HT1080 (cell line): ENCODE data around the gene ST6GALNAC4. TPM values are rescaled to one million over a fixed set of nuclear protein-coding genes. Genes with fewer than 3 reads are reported as not detected.

ENCODE experiments used
- DNase-seq: peaks from one replicate; pipeline ENCODE4 v3.0.0-alpha.2; 2015; ENCODE audit warnings: low read depth
- total RNA-seq: library from RNA; depleted of rRNA; stranded (reverse); fragments of >200 nt; shearing (Covaris generic); gene quantifications from 2 replicates; pipeline ENCODE4 v1.2.3, GENCODE V29; 2014

ST6GALNAC4 gene
- total RNA-seq, 1 experiment from 2014 or later: 43.4 TPM

DNA sequence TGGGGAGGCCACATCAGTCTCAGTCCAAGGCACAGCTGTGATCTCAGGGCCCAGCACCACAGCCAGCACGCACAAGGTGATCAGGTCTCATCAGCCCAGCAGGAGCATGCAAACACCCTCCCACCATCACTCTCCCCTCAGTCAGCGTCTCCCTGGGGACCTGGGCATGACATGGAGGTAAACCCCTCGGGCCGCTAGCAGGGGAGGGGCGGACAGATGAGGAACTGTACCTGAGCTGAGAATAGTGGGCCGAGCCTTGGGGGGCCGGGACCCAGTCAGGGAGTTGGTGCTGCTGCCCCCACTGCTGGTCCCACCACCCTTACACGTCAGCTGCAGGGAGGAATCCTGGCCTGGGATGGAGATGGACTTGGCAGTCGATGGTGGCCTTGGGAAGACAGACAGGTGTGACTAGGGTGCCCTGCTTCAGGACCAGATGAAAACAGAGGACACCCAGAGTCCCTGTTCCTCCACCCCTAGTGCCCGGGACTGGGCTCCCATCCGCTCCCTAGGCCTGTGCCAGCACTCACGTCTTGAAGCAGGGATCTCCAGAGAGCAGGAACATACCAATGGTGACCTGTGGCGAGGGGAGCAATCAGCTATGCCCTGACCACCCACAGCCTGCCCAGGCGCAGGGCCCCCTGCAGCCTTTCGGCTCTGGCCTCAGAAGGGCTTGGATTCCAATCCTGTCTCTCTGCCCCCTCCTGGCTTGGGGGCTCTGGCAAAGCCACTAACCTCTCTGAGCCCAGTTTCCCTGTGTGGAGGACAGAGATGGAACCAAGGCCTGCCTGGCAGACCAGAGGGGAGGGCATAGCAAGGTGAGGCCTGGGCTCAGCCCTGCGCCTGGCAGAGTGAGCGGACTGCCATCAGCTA, 31.2 kb upstream of the ST6GALNAC4 start:
- no peak for DNase-seq

GRCh38 chr9:127946728-127947127, 29.9 kb upstream of the ST6GALNAC4 start:
- DNase-seq: no peak

GRCh38 chr9:127945942-127946341, 29.1 kb upstream of the ST6GALNAC4 start:
- DNase-seq: no peak

DNA sequence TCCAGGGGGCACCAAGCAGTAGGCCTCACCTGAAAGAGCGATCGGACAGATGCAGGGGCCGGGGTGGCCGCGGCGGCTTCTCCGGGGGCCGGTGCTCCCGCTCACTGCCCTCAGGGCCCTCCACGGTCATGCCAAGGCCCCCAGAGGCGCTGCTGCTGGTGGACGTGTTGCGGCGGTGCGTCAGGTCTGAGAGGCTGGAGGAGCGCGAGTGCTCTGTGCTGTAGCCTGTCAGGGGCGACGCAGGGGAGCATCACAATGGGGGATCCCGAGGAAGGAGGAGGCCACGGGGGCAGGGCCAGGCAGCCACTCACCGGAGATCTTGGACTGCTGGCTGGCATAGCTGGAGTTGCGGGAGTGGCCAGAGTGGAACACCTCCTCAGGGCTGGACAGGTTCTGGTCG, 28.5 kb upstream of the ST6GALNAC4 start:
- DNase-seq: no peak

DNA sequence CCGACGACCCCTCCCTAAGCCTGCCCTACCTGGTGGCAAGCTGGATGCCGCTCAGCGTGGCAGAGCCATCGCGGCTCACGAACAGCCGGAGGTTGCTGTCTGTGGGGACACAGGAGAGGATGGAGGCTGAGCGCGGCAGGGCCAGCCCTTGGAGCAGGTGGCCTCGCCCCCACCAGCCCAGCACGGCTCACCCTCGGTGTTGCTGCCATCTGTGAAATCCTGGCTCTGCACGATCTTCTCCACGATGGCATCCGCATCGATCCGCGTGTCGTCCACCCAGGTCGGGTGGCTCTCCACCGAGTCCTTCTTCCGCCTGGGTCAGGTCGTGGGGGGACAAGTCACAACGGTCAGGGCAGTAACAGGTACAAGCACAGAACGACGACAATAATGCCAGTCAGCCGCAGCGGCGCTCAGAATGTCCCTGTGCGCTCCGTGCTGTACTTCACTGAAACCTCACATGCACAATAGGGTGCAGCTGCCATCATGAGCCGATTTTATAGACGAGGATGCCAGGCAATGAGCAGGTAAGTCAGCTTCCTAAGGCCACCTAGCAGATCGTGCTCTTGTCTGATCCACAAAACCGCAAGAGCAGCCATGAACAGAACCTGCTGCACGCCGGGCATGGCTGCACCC, 27.9 kb upstream of the ST6GALNAC4 start:
- no peak for DNase-seq

- peak; percentile 64 for DNase-seq
Observed at GRCh38 chr9:127943731-127944144, 26.9 kb upstream of the ST6GALNAC4 start.

DNA sequence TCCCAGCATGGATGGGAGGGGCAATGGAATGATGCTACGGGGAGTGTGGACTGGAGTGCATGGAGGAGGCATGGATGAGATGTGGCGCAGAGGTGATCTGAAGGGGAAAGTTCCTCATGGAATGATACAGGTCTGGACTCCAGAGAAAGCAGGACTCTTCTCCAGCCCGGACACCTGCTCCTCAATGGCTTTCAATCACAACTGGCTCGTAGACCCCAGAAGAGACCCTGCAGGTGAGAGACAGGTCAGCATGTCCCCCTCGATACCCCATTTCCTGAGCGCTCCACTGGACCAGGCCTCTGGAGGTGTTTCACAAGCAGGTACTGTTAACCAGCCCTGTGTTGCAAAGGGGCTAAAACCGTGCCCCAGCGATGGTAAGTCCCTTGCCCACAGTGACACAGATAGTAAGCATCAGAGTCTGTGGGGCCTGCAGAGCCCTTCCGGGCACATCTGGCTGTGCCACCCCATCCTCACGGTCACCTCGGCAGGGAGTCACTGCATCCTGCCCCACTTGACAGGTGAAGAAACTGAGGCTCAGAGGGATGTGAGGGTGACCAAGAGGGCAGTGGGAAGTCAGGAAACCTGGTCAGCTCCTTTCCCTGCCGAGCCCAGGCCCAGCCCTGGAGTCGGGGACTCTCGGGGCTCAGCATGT, 26.3 kb upstream of the ST6GALNAC4 start:
- DNase-seq: no peak

DNA sequence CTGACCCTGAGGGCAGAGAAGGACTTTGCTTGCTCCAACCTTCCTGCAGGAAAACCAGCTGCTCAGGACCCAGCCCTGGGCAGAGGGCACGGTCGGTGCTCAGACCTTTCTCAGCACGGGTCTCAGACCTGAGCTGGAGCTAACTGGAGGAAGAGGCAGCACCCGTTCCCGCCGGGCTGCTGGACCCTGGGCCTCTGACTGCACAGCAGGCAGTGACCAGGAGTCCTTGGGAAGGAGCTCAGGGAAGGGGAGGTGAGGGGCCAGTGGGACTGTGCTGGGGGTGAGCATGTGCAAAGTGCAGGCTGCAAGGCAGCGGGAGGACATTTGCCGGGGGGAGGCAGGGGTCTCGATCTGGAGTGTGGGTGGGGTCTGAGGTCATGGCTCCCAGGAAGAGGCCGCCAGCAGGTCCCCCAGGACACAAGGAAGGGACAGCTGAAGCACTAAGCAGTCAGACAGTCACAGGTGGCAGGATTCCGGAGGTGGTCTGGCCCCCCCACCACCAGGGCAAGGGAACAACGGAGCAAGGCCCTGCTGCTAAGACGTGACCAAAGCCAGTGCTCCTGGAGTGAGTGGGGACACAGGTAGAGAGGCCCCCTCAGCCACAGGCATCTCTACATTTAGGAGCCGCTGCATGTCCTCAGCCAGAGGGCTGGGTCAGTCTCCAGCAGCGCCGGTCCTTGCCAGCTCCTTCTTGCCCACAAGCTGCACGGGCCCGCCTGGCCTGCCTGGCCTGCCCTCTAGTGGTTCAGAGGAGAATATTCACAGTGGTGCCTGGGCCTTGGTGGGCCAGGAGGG, 25.6 kb upstream of the ST6GALNAC4 start:
- DNase-seq: peak; percentile 35

DNA sequence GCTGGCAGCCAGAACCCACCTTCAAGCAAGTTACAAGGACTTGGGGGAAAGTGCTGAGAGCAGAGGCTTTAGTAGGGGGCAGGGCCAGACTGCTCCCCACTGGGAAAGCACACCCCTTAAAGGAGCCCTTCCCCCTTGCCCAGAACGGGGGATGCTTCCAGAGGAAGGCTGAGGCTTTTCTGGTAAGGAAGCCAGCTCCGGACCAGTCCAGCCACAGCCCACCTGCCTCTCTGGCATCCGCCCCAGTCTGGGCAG, 25.0 kb upstream of the ST6GALNAC4 start:
- DNase-seq: no peak

DNA sequence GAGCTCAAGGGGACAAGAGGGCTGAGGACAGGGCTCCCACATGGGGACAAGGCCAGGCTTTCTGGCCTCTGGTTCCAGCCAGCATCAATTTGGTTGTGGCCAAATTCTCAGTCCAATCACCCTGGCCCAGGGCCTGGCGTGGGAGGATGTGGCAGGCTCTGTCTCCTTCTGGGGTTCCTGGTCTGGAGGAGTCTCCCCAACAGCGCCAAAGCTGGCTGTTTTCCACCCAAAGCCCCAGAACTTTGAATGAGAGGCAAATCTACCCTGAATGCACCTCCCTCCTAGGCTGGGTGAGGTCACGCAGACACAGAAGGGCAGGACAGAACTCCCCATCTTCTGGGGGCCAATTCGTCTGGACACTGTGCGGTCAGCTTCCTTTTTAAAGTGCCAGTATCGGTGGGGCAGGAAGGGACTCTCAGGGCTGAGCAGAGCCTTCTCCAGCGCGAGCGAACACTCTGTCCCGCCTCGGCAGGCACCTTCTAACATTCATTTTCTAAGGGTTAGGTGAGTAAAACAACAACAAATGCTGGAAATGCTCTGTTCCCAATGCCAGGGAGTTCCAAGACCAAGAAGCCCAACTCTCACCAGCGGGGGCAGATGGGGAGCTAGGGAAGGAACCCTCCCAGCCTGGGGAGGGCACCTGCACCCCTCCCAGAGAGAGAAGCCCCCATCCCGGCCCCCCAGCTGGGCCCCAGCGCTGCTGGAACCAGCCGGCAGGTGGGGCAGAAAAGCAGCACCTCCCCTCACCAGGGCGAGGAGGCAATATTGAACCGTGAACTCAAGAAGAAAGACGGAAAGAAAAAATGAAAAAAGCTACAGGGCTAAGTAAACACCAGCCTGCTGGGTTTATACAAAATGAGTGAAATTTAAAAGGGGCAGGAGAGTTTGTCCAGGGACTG, 24.5 kb upstream of the ST6GALNAC4 start:
- no peak for DNase-seq

DNA sequence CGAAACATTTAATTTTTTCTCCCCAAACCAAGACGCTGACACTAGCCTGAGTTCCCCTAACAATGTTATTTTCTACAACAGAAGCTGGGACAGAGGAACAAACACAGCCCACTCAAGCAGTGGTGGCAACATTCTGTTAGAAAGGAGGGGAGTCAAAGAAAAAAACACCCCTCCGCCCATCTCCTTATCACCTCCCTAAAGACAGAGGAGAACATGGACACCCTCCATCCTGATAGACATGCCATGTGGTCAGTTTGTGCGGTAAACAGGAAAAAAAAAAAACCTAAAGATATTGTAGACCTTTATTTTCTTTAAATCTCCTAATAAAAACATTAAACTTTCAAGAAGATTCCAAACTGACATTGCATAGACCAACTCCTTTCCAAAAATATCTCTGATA, 23.8 kb upstream of the ST6GALNAC4 start:
- DNase-seq: no peak

- no peak for DNase-seq
Observed at GRCh38 chr9:127938298-127938690, 21.5 kb upstream of the ST6GALNAC4 start.

DNA sequence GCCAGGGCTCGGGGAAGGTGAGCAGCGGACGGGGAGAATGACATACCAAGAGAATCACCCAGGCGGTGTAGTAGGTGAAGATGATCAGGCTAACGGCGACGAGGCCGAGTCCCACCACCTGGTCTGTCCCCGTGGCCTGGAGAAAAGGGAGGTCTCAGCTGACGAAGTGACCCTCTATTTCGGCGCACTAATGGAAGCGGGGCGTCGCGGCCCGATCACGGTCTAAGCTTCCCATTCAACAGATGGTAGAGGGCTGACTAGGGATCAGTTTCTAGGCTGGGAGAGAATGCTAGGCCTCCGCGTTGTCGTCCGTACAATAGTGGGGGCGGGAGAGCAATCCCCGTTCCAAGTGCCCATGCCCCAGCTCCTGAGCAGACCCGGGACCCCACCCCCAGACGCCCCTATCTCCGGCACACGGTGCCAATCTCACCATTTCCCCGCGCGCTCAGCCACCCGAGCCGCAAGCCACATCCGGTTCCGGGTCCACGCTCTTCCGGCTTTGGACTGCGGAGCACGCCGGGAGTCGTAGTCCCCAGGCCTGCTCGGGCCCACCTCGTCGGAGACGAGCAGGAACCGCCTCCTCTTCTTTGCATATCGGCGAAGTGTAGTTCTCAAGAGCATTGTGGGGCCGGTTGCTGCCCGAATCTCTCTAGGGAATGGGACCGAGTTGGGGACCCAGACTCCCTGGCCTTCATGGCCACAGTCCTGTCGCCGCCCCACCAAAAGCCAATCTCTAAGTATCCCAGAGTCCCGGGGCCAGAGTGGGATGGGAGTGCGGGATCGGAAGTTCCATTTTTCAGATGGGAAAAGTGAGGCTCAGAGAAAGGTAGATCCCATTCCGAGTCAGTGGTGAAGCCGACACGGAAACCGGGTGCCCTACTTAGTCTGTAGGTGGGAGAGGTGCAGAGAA, 20.8 kb upstream of the ST6GALNAC4 start, which contains the start of gene DPM2:
TSS of gene DPM2 (minus strand) at position 467 of the 910 bp plus-strand sequence. CDS start at position 433, 34 bp downstream.
- DNase-seq: peak; percentile 83

DNA sequence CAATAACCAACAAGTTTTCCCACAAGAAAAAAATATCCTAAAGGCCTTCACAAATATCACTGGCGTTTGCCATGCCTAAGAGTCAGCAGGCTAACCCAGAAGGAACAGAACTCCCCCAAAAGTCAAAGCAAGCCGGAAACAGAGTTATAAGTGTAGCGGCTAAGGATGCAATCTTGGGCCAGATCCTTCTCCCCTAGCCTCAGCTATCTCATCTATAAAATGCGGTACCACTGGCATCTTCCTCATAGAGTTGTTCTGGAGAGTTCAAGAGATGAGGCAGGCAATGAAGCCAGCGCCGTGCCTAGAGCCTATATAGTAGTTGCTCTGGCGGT, 20.2 kb upstream of the ST6GALNAC4 start:
- no peak for DNase-seq

GRCh38 chr9:127936347-127936852, 19.6 kb upstream of the ST6GALNAC4 start:
- no peak for DNase-seq

GRCh38 chr9:127935765-127936221, 19.0 kb upstream of the ST6GALNAC4 start:
- DNase-seq: no peak

DNA sequence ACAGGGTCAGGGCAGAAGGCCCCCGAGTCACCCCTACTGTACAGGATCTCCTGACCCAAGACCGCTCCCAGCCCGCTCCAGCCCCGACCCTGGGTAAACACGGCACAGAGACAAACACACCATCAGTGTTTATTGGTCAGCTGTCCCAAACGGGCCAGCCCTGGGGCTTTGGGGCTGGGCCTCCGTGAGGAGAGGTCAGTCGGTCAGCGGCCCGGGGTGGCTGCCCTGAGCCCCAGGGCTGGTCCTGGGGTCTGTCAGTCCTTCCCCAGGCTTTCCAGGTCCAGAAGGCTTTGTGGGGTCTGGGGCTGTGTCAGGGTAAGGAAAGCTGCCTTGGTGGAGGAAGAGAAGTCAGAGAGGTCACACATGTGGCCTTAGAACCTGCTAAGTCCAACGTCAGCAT, 18.1 kb upstream of the ST6GALNAC4 start:
- DNase-seq: no peak

GRCh38 chr9:127934248-127934647, 17.4 kb upstream of the ST6GALNAC4 start:
- DNase-seq: no peak
